WTC11 (cell line): ENCODE measurements around the gene CNTNAP2. TPM values are rescaled to one million over a fixed set of nuclear protein-coding genes. Genes with fewer than 3 reads are reported as not detected.

Source experiments
- ATAC-seq: fragments of 200-7000 bp; cut with Tn5 transposase; 2 replicates; pipeline ENCODE4 v1.10.0; 2021; ENCODE audit warnings: mild to moderate bottlenecking, moderate library complexity
- CTCF ChIA-PET: fragments of 300-600 bp; sonication (Branson Sonifier 250); formaldehyde crosslinking; loops from one replicate; lab custom pipeline; 2021; ENCODE audit warnings: antibody characterized with exemption; lab: Charles Lee
- POLR2A ChIA-PET: fragments of 350-600 bp; sonication (Branson Sonifier 250); formaldehyde crosslinking; loops from one replicate; lab custom pipeline; 2021; ENCODE audit warnings: antibody characterized with exemption; lab: Charles Lee
- DNase-seq: peaks from one replicate; pipeline ENCODE4 v3.0.0; 2021; ENCODE audit warnings: low spot score
- H3K27ac Mint-ChIP-seq: 2 replicates; pipeline ENCODE4 v1.8.0; 2021; ENCODE audit warnings: mixed read lengths
- H3K27me3 Mint-ChIP-seq: 2 replicates; pipeline ENCODE4 v1.8.0; 2021; ENCODE audit warnings: low read depth, mild to moderate bottlenecking, moderate library complexity, mixed read lengths
- H3K36me3 Mint-ChIP-seq: 2 replicates; pipeline ENCODE4 v1.8.0; 2021; ENCODE audit warnings: mixed read lengths
- H3K4me1 Mint-ChIP-seq: 2 replicates; pipeline ENCODE4 v1.8.0; 2022; ENCODE audit warnings: mixed read lengths
- H3K4me3 Mint-ChIP-seq: 2 replicates; pipeline ENCODE4 v1.8.0; 2021; ENCODE audit warnings: mild to moderate bottlenecking, moderate library complexity, mixed read lengths
- H3K9me3 Mint-ChIP-seq: 2 replicates; pipeline ENCODE4 v1.8.0; 2021; ENCODE audit warnings: mixed read lengths
- CTCF ChIP-seq: fragments of 200-600 bp; IDR thresholded peaks from 2 replicates; pipeline ENCODE4 v1.8.0; 2022; ENCODE audit warnings: antibody characterized with exemption
- EMX1 ChIP-seq: fragments of 250-450 bp; sonication (Bioruptor Pico); IDR thresholded peaks from 2 replicates; pipeline ENCODE4 v1.8.0; 2021; ENCODE audit warnings: mild to moderate bottlenecking
- GRHL2 ChIP-seq: fragments of 250-450 bp; sonication (Bioruptor Pico); IDR thresholded peaks from 2 replicates; pipeline ENCODE4 v1.8.0; 2022; ENCODE audit warnings: mild to moderate bottlenecking, moderate library complexity; ENCODE audit not compliant: insufficient replicate concordance, severe bottlenecking
- HMGA2 ChIP-seq: fragments of 250-450 bp; sonication (Bioruptor Pico); IDR thresholded peaks from 2 replicates; pipeline ENCODE4 v1.4.0; 2021; ENCODE audit warnings: mild to moderate bottlenecking, moderate library complexity
- IRF1 ChIP-seq: sonication (generic); formaldehyde crosslinking; IDR thresholded peaks from 2 replicates; pipeline ENCODE4 v1.8.0; 2023; ENCODE audit warnings: missing genetic modification reagents
- PRDM15 ChIP-seq: sonication (generic); formaldehyde crosslinking; IDR thresholded peaks from 2 replicates; pipeline ENCODE4 v1.8.0; 2022; ENCODE audit warnings: missing genetic modification reagents
- SMAD3 ChIP-seq: sonication (generic); formaldehyde crosslinking; IDR thresholded peaks from 2 replicates; pipeline ENCODE4 v1.8.0; 2022; ENCODE audit warnings: missing genetic modification reagents, mild to moderate bottlenecking, borderline replicate concordance
- SMAD4 ChIP-seq: sonication (generic); formaldehyde crosslinking; IDR thresholded peaks from 2 replicates; pipeline ENCODE4 v1.8.0; 2022; ENCODE audit warnings: mild to moderate bottlenecking, missing genetic modification reagents
- SP1 ChIP-seq: sonication (generic); formaldehyde crosslinking; conservative IDR thresholded peaks from 2 replicates; pipeline ENCODE4 v1.8.1; 2022; ENCODE audit warnings: missing genetic modification reagents
- TEAD4 ChIP-seq: sonication (generic); formaldehyde crosslinking; IDR thresholded peaks from 2 replicates; pipeline ENCODE4 v1.8.0; 2022; ENCODE audit warnings: mild to moderate bottlenecking, missing genetic modification reagents
- USF1 ChIP-seq: sonication (generic); formaldehyde crosslinking; IDR thresholded peaks from 2 replicates; pipeline ENCODE4 v1.8.0; 2022; ENCODE audit warnings: mild to moderate bottlenecking, missing genetic modification reagents
- ZNF232 ChIP-seq: sonication (generic); formaldehyde crosslinking; IDR thresholded peaks from 2 replicates; pipeline ENCODE4 v1.8.0; 2022; ENCODE audit warnings: mild to moderate bottlenecking, missing genetic modification reagents
- ZNF423 ChIP-seq: fragments of 250-450 bp; sonication (Bioruptor Pico); IDR thresholded peaks from 2 replicates; pipeline ENCODE4 v2.1.2; 2022; ENCODE audit warnings: mild to moderate bottlenecking, moderate library complexity
- total RNA-seq: library from RNA; stranded (reverse); gene quantifications from 3 replicates; pipeline ENCODE4 v1.2.3, GENCODE V29; 2021
- TF ChIP-seq, protein P1 (sequence below): sonication (generic); formaldehyde crosslinking; IDR thresholded peaks from 2 replicates; pipeline ENCODE4 v1.8.1; 2022; ENCODE audit warnings: low read depth, missing genetic modification reagents, borderline replicate concordance
- TF ChIP-seq, protein P2 (sequence below): fragments of 250-450 bp; sonication (Bioruptor Pico); IDR thresholded peaks from 2 replicates; pipeline ENCODE4 v1.9.0; 2021; ENCODE audit warnings: moderate library complexity, mild to moderate bottlenecking, inconsistent platforms, borderline replicate concordance
- TF ChIP-seq, protein P3 (sequence below): sonication (generic); formaldehyde crosslinking; IDR thresholded peaks from 2 replicates; pipeline ENCODE4 v1.8.1; 2023; ENCODE audit warnings: mild to moderate bottlenecking, missing genetic modification reagents, moderate library complexity
- TF ChIP-seq, protein P4 (sequence below): sonication (generic); formaldehyde crosslinking; conservative IDR thresholded peaks from 2 replicates; pipeline ENCODE4 v1.8.1; 2023; ENCODE audit warnings: mild to moderate bottlenecking, low read depth, missing genetic modification reagents, moderate library complexity
- TF ChIP-seq, protein P5 (sequence below): sonication (generic); formaldehyde crosslinking; IDR thresholded peaks from 2 replicates; pipeline ENCODE4 v1.8.0; 2022; ENCODE audit warnings: mild to moderate bottlenecking, missing genetic modification reagents
- TF ChIP-seq, protein P6 (sequence below): sonication (generic); formaldehyde crosslinking; IDR thresholded peaks from 2 replicates; pipeline ENCODE4 v1.8.1; 2022; ENCODE audit warnings: mild to moderate bottlenecking, moderate library complexity, missing genetic modification reagents
- TF ChIP-seq, protein P7 (sequence below): sonication (generic); formaldehyde crosslinking; IDR thresholded peaks from 2 replicates; pipeline ENCODE4 v1.8.1; 2022; ENCODE audit warnings: low read depth, mild to moderate bottlenecking, moderate library complexity, missing genetic modification reagents, borderline replicate concordance

CNTNAP2 gene
- total RNA-seq, 1 experiment from 2014 or later: 63.8 TPM

DNA sequence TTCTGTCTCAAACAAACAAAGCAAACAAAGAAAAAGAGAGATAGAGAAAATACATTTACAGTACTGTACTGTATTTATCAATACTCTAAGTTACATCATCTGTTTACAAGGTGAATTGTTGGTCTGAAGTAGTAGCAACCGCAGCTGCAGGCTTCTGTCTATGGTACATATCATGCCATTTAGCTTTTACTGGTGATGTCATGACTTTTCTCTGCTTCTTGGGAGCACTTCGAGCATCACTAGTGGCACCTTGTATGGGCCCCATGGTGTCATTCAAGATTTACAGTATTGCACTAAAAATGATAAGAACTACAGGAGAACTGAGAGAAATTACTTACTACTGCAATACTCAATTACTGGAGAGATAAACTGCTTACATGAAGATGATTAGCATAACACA lies 826.9 kb downstream of the CNTNAP2 start:
- H3K9me3 Mint-ChIP-seq: no peaks in the 10 kb centered on the region
- ChIA-PET POLR2A (no interaction called here), CTCF (interaction anchor here (1.4 kb wide), 1 partner anchor 18 kb away, joined by 4 read pairs; no protein-coding TSS in a partner anchor)
- no peak overlapping the region for H3K27ac Mint-ChIP-seq
- no peak overlapping the region for H3K4me3 Mint-ChIP-seq
- TF ChIP-seq SP1 (CRISPR knock-in tag): no peak
- no peak for TF ChIP-seq PRDM15 (CRISPR knock-in tag)
- TF ChIP-seq GRHL2: no peak
- no peak for TF ChIP-seq USF1 (CRISPR knock-in tag)
- TF ChIP-seq, protein P1, sequence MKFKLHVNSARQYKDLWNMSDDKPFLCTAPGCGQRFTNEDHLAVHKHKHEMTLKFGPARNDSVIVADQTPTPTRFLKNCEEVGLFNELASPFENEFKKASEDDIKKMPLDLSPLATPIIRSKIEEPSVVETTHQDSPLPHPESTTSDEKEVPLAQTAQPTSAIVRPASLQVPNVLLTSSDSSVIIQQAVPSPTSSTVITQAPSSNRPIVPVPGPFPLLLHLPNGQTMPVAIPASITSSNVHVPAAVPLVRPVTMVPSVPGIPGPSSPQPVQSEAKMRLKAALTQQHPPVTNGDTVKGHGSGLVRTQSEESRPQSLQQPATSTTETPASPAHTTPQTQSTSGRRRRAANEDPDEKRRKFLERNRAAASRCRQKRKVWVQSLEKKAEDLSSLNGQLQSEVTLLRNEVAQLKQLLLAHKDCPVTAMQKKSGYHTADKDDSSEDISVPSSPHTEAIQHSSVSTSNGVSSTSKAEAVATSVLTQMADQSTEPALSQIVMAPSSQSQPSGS: no peak
- TF ChIP-seq HMGA2 (CRISPR knock-in tag): no peak
- TF ChIP-seq, protein P2, sequence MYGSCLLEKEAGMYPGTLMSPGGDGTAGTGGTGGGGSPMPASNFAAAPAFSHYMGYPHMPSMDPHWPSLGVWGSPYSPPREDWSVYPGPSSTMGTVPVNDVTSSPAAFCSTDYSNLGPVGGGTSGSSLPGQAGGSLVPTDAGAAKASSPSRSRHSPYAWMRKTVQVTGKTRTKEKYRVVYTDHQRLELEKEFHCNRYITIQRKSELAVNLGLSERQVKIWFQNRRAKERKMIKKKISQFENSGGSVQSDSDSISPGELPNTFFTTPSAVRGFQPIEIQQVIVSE (CRISPR knock-in tag): no peak
- no peak for TF ChIP-seq IRF1 (CRISPR knock-in tag)
- TF ChIP-seq, protein P3, sequence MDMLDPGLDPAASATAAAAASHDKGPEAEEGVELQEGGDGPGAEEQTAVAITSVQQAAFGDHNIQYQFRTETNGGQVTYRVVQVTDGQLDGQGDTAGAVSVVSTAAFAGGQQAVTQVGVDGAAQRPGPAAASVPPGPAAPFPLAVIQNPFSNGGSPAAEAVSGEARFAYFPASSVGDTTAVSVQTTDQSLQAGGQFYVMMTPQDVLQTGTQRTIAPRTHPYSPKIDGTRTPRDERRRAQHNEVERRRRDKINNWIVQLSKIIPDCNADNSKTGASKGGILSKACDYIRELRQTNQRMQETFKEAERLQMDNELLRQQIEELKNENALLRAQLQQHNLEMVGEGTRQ (CRISPR knock-in tag): no peak
- TF ChIP-seq ZNF423 (CRISPR knock-in tag): no peak
- TF ChIP-seq, protein P4, sequence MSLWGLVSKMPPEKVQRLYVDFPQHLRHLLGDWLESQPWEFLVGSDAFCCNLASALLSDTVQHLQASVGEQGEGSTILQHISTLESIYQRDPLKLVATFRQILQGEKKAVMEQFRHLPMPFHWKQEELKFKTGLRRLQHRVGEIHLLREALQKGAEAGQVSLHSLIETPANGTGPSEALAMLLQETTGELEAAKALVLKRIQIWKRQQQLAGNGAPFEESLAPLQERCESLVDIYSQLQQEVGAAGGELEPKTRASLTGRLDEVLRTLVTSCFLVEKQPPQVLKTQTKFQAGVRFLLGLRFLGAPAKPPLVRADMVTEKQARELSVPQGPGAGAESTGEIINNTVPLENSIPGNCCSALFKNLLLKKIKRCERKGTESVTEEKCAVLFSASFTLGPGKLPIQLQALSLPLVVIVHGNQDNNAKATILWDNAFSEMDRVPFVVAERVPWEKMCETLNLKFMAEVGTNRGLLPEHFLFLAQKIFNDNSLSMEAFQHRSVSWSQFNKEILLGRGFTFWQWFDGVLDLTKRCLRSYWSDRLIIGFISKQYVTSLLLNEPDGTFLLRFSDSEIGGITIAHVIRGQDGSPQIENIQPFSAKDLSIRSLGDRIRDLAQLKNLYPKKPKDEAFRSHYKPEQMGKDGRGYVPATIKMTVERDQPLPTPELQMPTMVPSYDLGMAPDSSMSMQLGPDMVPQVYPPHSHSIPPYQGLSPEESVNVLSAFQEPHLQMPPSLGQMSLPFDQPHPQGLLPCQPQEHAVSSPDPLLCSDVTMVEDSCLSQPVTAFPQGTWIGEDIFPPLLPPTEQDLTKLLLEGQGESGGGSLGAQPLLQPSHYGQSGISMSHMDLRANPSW (CRISPR knock-in tag): no peak
- TF ChIP-seq SMAD3: no peak
- no peak for TF ChIP-seq TEAD4 (CRISPR knock-in tag)
- TF ChIP-seq ZNF232: no peak
- TF ChIP-seq EMX1 (CRISPR knock-in tag): no peak
- DNase-seq (no peak), ATAC-seq (no peak)
- no peaks in the 10 kb centered on the region for H3K27me3 Mint-ChIP-seq
- H3K4me1 Mint-ChIP-seq: no peaks in the 10 kb centered on the region
- no peaks in the 10 kb centered on the region for H3K36me3 Mint-ChIP-seq

DNA sequence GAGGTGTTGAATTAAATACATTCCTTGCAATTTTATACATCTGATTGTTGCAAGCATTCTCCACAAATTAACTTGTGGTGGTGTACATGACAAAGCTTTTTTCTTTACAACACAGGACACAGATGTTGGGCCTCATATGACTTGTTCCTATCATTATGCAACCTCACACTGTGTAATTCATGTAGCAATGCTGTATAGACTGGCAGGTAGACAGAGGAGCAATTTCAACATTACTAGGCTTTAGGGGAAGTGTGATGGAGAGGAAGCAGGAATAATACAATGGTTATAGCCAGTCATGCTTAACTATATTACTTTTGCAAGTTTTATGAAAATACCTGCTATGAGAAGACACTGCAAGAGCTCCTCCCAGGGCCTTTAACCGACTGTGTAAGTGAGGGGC lies 832.1 kb downstream of the CNTNAP2 start:
- Mint-ChIP-seq H3K27me3 (no peaks in the 10 kb centered on the region), H3K4me1 (no peaks in the 10 kb centered on the region), H3K4me3 (no peak overlapping the region), H3K27ac (no peak overlapping the region), H3K36me3 (no peaks in the 10 kb centered on the region), H3K9me3 (peaks cover 18% of the 10 kb centered on the region)
- ATAC-seq (no peak), DNase-seq (no peak)
- CTCF ChIA-PET: no interaction called here
- POLR2A ChIA-PET: no interaction called here
- TF ChIP-seq, protein P5, sequence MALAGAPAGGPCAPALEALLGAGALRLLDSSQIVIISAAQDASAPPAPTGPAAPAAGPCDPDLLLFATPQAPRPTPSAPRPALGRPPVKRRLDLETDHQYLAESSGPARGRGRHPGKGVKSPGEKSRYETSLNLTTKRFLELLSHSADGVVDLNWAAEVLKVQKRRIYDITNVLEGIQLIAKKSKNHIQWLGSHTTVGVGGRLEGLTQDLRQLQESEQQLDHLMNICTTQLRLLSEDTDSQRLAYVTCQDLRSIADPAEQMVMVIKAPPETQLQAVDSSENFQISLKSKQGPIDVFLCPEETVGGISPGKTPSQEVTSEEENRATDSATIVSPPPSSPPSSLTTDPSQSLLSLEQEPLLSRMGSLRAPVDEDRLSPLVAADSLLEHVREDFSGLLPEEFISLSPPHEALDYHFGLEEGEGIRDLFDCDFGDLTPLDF (CRISPR knock-in tag): no peak
- TF ChIP-seq CTCF (no peak), SMAD4 (CRISPR knock-in tag) (no peak)
- TF ChIP-seq, protein P6, sequence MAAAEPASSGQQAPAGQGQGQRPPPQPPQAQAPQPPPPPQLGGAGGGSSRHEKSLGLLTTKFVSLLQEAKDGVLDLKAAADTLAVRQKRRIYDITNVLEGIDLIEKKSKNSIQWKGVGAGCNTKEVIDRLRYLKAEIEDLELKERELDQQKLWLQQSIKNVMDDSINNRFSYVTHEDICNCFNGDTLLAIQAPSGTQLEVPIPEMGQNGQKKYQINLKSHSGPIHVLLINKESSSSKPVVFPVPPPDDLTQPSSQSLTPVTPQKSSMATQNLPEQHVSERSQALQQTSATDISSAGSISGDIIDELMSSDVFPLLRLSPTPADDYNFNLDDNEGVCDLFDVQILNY (CRISPR knock-in tag): no peak
- TF ChIP-seq, protein P7, sequence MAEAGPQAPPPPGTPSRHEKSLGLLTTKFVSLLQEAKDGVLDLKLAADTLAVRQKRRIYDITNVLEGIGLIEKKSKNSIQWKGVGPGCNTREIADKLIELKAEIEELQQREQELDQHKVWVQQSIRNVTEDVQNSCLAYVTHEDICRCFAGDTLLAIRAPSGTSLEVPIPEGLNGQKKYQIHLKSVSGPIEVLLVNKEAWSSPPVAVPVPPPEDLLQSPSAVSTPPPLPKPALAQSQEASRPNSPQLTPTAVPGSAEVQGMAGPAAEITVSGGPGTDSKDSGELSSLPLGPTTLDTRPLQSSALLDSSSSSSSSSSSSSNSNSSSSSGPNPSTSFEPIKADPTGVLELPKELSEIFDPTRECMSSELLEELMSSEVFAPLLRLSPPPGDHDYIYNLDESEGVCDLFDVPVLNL: no peak
